ENCODE results near the gene RAB27B.

DNA sequence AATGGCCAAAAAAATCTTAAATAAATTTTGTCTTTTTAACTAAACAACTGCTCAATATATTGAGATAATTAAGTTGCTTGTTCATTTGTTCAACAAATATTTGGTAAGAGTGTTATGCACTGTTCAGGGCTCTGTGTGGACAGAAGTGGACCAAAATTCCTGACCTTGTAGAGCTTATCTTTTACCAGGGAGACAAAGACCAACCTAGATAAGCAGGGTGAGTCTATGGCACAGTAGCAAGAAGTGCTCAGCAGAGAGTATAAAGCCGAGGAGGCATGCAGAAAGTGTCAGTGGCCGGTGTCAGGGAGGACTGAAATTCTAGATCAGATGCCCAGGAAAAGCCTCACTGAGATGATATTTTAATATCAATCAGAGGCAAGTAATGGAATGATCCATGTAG, 2.6 kb downstream of the RAB27B start:
- TF ChIP-seq, protein P1, sequence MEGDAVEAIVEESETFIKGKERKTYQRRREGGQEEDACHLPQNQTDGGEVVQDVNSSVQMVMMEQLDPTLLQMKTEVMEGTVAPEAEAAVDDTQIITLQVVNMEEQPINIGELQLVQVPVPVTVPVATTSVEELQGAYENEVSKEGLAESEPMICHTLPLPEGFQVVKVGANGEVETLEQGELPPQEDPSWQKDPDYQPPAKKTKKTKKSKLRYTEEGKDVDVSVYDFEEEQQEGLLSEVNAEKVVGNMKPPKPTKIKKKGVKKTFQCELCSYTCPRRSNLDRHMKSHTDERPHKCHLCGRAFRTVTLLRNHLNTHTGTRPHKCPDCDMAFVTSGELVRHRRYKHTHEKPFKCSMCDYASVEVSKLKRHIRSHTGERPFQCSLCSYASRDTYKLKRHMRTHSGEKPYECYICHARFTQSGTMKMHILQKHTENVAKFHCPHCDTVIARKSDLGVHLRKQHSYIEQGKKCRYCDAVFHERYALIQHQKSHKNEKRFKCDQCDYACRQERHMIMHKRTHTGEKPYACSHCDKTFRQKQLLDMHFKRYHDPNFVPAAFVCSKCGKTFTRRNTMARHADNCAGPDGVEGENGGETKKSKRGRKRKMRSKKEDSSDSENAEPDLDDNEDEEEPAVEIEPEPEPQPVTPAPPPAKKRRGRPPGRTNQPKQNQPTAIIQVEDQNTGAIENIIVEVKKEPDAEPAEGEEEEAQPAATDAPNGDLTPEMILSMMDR (IDR thresholded peaks at IDR 0.05 in 8 of 11, conservative IDR thresholded peaks at IDR 0.05 in 3 of 11), result no peak
- TF ChIP-seq POLR2A (IDR thresholded peaks at IDR 0.05) (no peak), POLR2AphosphoS5 (IDR thresholded peaks at IDR 0.05) (no peak)
